Esophagus squamous epithelium (tissue), 4 donors: ENCODE data around the gene GNB1L.

ENCODE experiments used
- POLR2A ChIP-seq, 4 donors: fragments of 450-650 bp; IDR thresholded peaks; one replicate each; pipeline ENCODE4 v1.6.1; 2017; ENCODE audit warnings: antibody characterized with exemption in 4 of 4, mild to moderate bottlenecking in 4 of 4, moderate library complexity in 3 of 4
- TF ChIP-seq, protein P1 (sequence below), 6 experiments: fragments of 450-650 bp in 4 of 6; fragments of 200-600 bp in 2 of 6; sonication (generic) in 2 of 6; IDR thresholded peaks; one replicate each; pipeline ENCODE4 v1.5.1; 2016 to 2019; ENCODE audit warnings: antibody characterized with exemption in 6 of 6, mild to moderate bottlenecking in 4 of 6, moderate library complexity in 4 of 6

DNA sequence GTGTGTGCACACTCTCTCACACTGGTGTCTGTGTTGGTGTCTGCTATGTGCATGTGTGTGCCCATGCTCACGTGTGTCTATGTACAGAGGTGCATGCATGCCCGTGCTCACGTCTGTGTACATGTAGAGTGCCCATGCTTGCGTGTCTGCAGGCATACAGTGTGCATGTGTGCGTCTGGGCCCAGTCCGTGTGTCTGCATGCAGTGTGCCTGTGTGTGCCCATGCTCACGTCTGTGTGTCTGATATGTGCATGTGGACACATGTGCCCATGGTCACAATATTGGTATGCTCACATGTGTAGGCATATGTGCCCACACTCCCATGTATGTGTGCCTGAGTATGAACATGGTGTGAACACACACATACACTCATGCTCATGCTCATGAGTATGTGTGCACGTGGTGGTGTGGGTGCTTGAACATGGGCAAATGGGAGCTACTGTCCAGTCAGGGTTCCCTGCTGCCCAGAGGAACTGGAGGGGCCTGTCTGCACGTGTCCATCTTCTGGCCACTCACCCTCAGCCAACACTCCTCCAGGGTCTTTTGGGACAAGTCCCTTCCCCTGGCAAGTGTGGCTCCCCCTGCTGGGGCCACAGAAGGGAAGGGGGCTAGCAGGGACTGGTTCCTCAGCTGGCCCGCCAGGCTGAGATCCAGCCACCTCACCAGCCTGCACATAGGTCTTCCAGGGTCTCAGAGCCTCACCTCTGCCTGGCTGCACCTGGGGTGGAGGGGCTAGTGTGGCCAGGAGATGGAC lies 101.4 kb downstream of the GNB1L start:
- no peak for TF ChIP-seq POLR2A (IDR thresholded peaks at IDR 0.05)
- TF ChIP-seq, protein P1, sequence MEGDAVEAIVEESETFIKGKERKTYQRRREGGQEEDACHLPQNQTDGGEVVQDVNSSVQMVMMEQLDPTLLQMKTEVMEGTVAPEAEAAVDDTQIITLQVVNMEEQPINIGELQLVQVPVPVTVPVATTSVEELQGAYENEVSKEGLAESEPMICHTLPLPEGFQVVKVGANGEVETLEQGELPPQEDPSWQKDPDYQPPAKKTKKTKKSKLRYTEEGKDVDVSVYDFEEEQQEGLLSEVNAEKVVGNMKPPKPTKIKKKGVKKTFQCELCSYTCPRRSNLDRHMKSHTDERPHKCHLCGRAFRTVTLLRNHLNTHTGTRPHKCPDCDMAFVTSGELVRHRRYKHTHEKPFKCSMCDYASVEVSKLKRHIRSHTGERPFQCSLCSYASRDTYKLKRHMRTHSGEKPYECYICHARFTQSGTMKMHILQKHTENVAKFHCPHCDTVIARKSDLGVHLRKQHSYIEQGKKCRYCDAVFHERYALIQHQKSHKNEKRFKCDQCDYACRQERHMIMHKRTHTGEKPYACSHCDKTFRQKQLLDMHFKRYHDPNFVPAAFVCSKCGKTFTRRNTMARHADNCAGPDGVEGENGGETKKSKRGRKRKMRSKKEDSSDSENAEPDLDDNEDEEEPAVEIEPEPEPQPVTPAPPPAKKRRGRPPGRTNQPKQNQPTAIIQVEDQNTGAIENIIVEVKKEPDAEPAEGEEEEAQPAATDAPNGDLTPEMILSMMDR (IDR thresholded peaks at IDR 0.05), result no peak
